ENCODE measurements around the gene CNOT8.

- TF ChIP-seq CTCF (IDR thresholded peaks at IDR 0.05; ENCODE audit: borderline replicate concordance, extremely low read depth, low read length, poor library complexity, severe bottlenecking) (no peak), EZH2 (IDR thresholded peaks at IDR 0.05; ENCODE audit: borderline replicate concordance, low read depth, low read length, severe bottlenecking) (no peak)
Measured at GRCh38 chr5:154901276-154901675, 42.8 kb downstream of the CNOT8 start.

All from DND-41 (cell line).